SK-N-SH treated with all-trans-retinoic acid at 6 μM for 48 hours (cell line): ENCODE data around the gene MRPS27.

Source experiments
- ARNTL ChIP-seq: fragments of 450-650 bp; formaldehyde crosslinking; IDR thresholded peaks from 2 replicates; pipeline ENCODE4 v1.5.0; 2020; ENCODE audit warnings: low read depth, mild to moderate bottlenecking, moderate library complexity, borderline replicate concordance
- OSR1 ChIP-seq: fragments of 250-450 bp; sonication (Bioruptor Pico); IDR thresholded peaks from 2 replicates; pipeline ENCODE4 v1.8.0; 2022; ENCODE audit warnings: moderate library complexity, mild to moderate bottlenecking, inconsistent platforms
- ZFP30 ChIP-seq: fragments of 450-650 bp; formaldehyde crosslinking; IDR thresholded peaks from 2 replicates; pipeline ENCODE4 v1.5.0; 2022; ENCODE audit warnings: mild to moderate bottlenecking, moderate library complexity

- TF ChIP-seq ZFP30 (CRISPR knock-in tag) (no peak), ARNTL (CRISPR knock-in tag) (no peak), OSR1 (CRISPR knock-in tag) (no peak)
Observed at GRCh38 chr5:72170101-72170500, 149.9 kb downstream of the MRPS27 start.
